Kasumi-1 (cell line): ENCODE measurements around the gene FBXL13.
"Not testable (repeated sequence)": the region's sequence is repeated elsewhere in the genome, so short reads cannot be mapped to it uniquely, and the experiment has no call there.

Experiments used
- DNase-seq, 2 experiments: peaks; one replicate each; lab custom pipeline; 2025; lab: John Stamatoyannopoulos, UW

Gene FBXL13

DNA sequence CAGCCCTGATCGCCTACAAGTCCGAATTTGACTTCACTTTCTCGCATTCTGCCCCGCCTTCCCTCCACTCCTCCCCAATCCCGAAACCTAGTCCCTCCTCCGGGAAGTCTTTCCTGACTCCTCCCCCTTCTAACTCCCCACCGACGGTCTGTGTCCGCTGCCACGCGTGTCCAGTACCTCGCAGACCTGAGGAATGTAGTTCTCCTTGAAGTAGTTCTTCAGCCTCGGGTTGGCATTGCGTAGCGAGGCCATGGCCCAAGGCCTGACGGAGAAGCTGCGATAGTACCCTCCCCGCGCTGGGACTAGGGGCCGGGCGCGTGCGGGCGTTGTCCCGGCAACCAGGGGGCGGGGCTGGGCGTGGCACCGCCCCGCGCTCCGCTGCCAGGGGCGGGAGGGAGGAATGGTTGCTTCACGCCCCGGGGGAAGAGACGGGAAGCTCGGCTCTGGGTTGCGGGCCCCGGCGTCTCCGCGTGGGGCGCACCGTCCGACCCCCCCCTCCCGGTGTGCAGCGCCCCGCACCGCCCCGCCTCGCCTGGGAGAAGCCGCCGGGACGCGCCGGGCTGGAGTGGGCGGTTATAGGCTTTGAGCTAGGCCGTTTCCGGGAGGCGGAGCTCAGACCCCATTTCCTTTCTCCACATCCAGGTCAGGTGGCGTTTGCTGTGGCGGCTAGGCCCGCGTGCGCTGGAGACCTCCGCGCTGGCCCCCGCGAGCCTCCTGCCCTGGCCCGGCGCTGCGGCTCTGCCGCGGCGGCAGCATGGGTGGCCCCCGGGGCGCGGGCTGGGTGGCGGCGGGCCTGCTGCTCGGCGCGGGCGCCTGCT, at the start of gene FBXL13, which contains the start of gene ARMC10:
TSS of gene FBXL13 (minus strand) at position 278 of the 818 bp plus-strand sequence.
TSS of gene ARMC10 (plus strand) at position 622 of the 818 bp plus-strand sequence. CDS start at position 755, 133 bp downstream.
- peak; percentile 88 to 93 for DNase-seq

DNA sequence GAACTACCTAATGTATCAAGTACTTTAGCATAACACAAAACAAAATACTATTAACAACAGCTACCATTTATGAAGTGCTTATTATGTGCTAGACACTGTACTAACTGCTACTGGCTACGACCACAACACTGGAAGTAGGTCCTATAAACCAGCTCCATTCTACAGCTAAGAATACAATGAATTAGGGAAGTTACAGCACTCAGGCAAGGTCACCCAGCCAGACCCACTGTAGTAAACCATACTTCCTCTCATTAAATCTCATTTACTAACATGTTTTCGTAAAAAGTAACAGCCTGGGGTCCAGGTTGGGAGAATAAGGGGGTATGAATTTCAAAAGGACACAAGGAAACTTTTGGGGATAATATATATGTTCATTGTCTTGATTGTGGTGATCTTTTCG, 48.9 kb upstream of the FBXL13 start:
- peak; percentile 76 to 81 for DNase-seq

DNA sequence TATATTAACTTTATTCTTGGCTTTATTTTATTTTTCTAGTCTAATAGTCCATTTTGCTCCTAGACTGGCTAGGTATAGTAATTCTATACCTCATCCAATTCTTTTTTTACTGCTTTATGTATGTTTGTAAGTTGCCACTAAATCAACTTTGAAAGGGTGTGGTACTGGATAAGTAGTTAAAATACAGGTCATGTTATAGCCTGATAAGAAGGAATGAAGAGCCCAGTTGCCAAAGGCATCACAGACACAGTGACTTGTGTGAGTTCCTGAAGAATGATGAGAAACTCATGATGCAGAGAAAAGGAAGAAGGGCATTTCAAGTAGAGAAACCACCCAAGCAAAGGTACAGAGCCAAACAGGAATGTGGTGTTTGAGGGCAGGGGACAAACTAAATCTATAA, 47.0 kb upstream of the FBXL13 start:
- no peak for DNase-seq

DNA sequence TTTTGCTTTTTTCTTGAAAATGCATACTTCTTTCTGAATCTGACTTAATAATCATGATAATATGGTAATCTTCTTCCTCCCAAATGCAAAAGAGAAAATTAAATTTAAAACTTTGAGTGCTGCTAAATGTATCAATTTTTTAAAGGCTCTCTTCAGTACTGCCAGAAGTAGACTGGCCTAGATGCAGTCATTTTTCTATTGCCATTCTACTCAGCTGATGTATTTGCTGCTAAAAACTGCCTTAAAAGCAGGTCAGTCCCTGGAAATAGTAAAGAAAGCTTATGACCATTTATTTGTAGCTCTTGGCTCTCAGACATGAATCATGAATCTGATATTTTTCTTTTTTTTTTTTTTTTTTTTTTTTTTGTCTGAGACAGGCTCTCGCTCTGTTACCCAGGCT, 45.8 kb upstream of the FBXL13 start:
- no peak for DNase-seq

DNA sequence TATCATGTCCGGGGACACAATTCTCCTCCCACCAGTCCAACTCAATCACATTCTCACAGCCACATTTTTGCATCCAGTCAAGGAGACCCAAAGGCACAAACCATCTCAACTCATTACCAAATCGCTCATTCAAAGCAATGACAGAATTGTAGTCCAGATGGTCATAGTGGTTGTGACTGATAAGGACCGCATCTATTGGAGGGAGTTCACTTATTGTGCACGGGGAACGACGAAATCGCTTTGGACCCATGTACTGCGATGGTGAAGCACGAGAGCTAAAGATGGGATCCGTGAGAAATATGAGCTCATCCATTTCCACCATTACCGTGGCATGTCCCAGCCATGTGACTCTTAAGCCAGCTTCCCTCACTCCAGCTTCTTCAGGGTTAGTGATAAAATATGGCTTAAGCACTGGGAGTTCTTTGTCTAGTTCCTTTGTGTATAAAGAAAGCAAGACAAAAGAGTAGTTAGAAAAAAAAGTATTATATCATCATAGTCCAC, 45.2 kb upstream of the FBXL13 start:
- DNase-seq = no peak

DNA sequence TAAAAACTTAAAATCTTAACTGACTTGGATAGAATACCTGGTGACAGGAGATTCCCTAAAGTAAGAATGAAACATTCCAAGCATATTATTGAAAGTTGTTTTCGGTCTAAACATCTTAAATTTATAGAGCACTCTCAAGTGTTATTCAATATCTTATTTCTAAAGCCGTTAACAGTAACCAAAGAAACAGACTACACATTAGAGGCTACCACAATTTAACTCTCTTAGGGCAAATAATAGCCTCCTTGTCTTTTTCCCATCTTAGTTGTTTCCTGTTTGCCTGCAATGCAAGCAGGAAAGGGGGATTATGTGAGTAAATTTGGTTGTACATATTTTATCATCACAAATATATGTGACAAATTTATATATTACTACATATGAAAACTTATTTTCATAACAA, 42.9 kb upstream of the FBXL13 start:
- DNase-seq = no peak

DNA sequence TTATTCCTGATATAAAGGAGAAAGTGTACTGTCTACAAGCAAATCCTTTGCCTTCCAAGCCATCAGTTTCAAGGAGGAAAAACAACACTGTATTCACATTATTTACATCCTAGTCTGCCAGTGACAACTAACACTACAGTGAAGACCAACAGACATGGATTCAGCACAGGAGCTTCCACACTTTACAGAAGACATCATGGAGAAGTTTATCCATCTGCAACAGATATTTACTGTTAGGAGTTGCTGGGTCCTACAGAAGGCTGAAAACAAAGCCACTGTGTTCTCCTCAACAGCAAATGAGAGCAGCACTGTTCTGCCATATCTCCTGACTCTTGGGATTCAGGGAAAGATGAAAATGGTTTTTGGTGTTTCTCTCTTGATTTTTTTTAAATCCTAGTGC, 42.4 kb upstream of the FBXL13 start:
- DNase-seq = no peak

DNA sequence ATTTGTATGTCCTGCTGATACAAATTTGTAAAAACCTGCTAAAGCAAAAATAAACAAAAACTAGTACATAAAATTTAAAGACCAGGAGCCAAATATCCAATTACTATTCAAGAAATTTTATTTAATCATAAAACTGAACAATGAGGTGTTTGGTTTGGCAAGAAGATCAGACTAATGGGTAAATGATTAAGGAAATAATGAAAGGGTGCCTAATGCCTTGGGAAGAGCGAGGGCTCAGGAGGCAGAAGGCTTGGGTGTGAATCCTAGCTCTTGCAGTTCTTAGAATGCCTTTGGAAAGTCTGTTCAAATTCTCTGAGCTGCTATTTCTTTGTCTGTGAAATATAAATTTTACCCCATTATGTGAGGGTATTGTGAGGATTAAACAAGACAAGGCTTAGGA, 41.9 kb upstream of the FBXL13 start:
- DNase-seq = no peak

DNA sequence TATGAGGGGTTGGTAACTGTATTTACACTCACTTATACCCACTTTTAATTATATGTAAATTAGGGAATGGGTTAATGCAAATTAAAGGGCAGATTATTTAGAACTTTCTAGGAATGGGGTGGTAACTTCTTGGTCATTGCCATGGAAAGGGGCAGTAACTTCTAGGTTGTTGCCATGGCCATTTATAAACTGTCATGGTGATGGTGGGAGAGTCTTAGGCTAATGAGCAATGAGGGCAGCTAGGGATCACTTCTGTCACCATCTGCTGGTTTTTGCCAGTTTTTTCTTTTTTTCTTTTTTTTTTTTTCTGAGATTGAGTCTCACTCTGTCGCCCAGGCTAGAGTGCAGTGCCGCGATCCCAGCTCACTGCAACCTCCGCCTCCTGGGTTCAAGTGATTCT, 41.2 kb upstream of the FBXL13 start:
- no peak for DNase-seq

DNA sequence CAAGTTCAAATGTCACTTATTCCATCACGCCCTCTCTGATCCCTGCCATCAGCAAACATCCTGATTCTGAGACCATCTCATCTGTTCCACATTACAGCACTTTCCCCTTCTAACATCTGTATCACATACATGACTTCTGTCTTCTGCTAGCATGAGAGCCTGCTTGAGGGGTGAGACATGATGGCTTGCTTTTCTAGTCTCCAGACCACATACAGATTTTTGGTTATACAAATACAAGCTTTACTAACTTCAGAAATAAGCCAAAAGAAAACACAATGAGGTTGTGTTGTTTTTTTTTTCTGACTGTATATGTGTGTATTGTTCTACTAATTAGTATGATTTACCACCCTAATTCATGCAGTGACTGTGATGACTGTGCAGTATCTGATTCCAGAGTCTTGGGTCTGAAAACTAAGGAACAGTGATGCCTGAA, 40.0 kb upstream of the FBXL13 start:
- no peak for DNase-seq

DNA sequence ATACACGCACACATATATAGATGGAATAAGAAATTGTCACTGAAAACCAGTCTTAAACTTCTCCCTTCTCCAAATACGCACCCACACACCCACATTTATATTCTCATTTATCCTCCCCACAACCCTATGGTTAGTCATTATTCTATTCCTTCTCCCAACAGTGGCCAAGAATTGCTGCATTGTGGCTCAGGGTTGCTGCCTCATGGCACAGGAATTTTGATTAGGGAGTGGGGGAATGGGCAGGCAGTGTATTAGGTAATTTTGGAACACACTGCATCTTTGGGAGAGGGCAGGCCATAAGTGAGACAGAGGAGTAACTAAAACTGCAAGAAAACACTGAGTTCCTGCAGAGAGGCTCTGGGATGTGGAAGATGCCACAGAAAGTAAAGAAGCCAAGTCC, 38.6 kb upstream of the FBXL13 start:
- no peak for DNase-seq

DNA sequence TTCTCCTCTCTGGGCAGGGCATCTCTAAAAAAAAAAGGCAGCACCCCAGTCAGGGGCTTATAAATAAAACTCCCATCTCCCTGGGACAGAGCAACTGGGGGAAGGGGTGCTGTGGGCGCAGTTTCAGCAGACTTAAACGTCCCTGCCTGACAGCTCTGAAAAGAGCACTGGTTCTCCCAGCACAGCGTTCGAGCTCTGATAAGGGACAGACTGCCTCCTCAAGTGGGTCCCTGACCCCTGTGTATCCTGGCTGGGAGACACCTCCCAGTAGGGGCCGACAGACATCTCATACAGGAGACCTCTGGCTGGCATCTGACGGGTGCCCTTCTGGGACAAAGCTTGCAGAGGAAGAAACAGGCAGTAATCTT, 32.1 kb upstream of the FBXL13 start:
- DNase-seq = not testable (repeated sequence)

DNA sequence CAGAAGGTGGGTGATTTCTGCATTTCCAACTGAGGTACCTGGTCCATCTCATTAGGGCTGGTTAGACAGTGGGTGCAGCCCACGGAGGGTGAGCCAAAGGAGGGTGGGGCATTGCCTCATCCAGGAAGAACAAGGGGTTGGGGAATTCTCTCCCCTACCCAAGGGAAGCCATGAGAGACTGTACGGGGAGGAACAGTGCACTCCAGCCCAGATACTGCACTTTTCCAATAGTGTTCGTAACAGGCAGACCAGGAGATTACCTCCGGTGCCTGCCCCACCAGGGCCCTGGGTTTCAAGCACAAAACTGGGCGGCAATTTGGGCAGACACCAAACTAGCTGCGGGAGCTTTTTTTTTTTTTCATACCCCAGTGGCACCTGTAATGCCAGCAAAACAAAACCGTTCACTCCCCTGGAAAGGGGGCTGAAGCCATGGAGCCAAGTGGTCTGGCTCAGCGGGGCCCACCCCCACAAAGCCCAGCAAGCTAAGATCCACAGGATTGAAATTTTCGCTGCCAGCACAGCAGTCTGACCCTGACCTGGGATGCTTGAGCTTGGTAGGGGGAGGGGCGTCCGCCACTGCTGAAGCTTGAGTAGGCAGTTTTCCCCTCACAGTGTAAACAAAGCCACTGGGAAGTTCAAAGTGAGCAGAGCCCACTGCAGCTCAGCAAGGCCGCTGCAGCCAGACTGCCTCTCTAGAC, 31.6 kb upstream of the FBXL13 start:
- no peak for DNase-seq

DNA sequence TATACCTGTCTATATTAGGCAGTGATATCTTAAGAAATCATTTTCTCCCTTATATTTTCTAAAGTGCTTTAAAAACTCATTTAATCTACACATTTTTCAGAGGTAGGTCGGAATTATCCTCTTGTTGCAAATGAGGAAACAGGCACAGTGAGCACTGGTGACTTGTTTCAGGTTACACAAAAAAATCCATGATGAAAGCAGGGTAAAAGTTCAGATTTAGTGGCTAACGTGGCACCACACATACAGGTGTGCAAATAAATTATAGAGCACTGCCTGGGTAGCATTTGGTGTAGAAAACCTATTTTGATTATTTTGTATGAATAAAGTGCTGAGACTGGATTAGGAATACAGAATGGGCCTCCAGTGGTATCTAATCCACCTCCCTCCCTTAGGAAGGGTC, 26.9 kb upstream of the FBXL13 start:
- no peak for DNase-seq

DNA sequence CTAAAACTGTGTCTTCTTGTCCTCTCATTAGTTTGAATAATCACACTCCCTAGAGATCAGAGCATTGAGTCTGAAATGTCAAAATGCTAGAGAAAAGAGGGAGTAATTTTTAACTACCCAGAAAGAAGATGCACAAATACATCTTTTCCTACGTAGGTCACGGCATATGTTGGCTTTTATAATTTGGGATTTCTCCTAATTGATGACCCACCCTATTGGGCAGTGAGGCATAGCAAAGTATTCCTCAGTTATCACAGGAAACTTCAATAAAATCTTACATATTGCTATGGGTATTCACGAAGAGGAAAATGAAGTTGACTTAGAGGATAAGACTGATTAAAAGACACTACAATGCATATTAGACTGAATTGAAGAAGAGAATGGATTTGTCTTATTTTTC, 25.8 kb upstream of the FBXL13 start:
- DNase-seq = no peak

DNA sequence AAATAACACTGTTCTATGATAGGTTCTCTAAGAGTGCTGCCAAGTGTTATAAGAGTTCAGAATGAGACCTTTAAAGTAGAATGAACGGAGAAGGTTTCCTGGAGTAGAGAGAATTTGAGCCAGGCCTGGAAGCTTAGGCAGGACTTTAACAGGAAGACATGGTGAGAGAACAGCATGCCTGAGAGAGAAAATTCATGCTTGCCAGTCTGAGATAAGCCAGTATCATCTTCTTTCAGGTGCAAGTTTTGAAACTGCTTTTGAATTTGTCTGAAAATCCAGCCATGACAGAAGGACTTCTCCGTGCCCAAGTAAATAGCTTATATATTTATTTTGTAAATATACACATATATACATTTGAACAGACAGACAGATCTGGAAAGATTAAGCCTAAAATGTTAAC, 22.4 kb upstream of the FBXL13 start:
- DNase-seq = no peak

DNA sequence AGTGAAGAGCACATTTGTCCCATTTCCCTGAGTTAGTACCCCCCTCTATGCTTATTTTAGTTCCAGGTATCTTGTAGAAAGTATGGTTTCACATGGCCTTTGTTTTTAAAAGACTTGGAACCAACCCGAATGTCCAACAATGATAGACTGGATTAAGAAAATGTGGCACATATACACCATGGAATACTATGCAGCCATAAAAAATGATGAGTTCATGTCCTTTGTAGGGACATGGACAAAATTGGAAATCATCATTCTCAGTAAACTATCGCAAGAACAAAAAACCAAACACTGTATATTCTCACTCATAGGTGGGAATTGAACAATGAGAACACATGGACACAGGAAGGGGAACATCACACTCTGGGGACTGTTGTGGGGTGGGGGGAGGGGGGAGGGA, 21.0 kb upstream of the FBXL13 start:
- DNase-seq = not testable (repeated sequence)

DNA sequence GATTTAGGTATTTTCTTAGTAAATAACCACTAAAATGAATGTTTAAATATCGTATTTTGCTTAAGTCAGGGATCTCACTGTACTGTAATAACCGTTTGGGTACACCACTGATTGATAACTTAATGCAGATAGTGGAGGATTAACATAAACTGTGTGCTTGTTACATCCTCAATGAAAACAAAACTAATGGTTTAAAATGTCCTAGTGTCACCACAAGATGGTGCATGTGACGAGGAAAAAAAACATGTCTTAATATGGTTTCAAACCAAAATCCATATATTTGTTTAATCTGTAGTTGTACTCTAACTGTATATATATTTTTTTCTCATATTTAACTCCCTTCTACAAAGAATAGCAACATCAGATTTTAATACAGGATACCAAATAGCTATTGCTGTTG, 19.5 kb upstream of the FBXL13 start:
- peak in 1 of 2 experiments; percentile 18 for DNase-seq

DNA sequence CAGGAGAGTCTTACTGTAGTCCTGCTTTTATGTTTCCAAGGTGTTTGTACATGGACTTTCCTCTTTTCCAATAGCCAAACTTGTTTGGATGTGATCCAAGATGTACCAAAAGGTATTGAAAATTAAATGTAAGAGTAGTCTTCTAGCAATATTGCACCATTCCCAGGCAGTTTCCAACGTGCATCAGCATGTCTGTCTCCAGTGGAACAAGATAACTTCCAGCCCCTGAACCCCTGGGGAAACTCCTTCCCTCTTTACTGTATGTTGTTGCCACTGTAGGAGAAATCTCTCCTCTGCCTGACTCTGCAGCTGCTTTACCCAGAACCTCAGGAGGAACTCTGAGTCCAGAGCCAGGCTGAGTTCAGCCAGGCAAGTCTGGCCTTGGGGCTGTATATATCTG, 18.8 kb upstream of the FBXL13 start:
- DNase-seq = no peak

DNA sequence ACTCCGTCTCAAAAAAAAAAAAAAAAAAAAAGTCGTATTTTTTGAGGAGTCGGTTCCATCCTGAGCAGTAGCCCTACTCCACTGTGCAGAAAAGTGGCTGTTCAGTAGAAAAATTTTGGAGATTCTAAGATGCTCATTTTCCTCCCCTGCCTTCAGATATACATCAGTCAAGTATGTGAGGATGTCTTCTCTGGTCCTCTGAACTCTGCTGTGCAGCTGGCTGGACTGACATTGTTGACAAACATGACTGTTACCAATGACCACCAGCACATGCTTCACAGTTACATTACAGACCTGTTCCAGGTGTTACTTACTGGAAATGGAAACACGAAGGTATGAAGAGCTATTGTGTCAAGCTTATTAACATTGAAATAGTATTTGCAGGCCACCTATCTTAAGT, 17.7 kb upstream of the FBXL13 start:
- not testable (repeated sequence) for DNase-seq

DNA sequence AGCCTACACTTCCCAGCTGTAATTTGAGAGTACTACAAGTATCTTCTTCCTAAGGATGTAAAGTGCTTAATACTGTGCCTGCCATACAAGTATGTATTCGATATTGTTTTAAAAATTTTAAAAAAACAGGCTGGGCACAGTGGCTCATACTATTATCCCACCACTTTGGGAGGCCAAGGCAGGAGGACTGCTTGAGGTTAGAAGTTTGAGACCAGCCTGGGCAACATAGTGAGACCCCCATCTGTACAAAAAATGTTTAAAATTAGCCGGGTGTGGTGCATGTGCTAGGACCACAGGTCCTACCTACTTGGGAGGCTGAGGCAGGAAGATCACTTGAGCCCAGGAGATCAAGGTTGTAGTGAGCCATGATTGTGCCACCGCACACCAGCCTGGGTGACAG, 8.6 kb upstream of the FBXL13 start:
- DNase-seq = no peak

DNA sequence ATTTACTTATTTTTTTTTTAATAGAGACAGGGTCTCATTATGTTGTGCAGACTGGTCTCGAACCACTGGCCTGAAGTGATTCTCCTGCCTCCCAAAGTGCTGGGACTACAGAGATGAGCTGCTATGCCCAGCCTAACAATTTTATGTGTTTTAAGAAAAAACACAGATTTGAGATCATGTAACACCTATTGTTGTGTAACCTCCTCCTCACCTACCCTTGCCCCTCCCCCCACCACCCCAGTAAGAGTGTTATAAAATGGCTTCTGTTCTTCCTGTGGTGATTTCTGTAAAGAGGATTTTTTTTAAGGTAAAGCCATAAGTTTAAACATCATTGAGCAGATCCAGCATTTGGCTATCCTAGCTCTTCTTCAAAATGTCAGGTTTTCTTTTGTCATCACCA, 7.9 kb upstream of the FBXL13 start:
- DNase-seq = no peak

DNA sequence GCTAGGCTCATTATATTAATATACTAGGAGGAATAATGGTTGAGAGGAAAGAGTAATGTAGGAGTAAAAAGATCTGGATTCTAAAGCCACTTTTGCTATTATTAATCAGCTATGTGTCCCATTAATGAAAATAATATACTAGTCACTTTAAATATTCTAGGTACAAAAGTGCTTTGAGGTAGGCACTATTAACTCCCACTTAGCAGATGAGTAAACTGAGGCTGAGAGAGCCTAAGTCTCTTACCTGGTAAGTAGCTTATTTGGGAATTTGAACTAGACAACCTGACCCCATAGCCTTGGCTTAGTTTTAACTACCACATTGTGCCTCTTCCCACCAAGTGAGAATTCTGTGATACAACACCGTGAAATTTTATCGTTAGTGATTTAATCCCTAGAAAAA, 6.3 kb upstream of the FBXL13 start:
- no peak for DNase-seq
